HepG2 (cell line): ENCODE measurements around the gene TRIM7. TPM values are rescaled to one million over a fixed set of nuclear protein-coding genes. Genes with fewer than 3 reads are reported as not detected.

Experiments
- ATAC-seq: fragments of 200-7000 bp; cut with Tn5 transposase; 3 replicates; pipeline ENCODE4 v1.9.1; 2020; ENCODE audit warnings: mild to moderate bottlenecking, moderate library complexity
- BruUV-seq: library from RNA; stranded (reverse); fragments of 400-500 nt; replicated peaks from 2 replicates; lab custom pipeline; 2021; lab: Mats Ljungman, UMichigan
- CTCF ChIA-PET: fragments of 300-600 bp; formaldehyde crosslinking; extraction: SDS; loops from one replicate; lab custom pipeline; 2021; ENCODE audit warnings: low total read pairs, inconsistent platforms, low intra/inter-chr PET ratio; lab: Yijun Ruan, JAX
- POLR2A ChIA-PET: fragments of 350-600 bp; sonication (Branson Sonifier 250); formaldehyde crosslinking; loops from one replicate; lab custom pipeline; 2020; ENCODE audit warnings: antibody characterized with exemption, inconsistent platforms; lab: Yijun Ruan, JAX
- DNase-seq: peaks from one replicate; pipeline ENCODE4 v3.0.0-alpha.2; 2015; ENCODE audit warnings: low spot score
- FAIRE-seq: peaks from 3 replicates; lab custom pipeline; 2011; peaks lifted over from hg19 to GRCh38; lab: Jason Lieb, UNC
- H2AFZ ChIP-seq: one replicate; pipeline ENCODE4 v1.6.1; 2011; ENCODE audit warnings: low read length, inconsistent platforms
- H3K27ac ChIP-seq: fragments of 300-600 bp; 3 replicates; pipeline ENCODE4 v1.8.0; 2011; ENCODE audit warnings: mixed run types, mild to moderate bottlenecking, mixed read lengths, low read length, inconsistent platforms; ENCODE audit not compliant: insufficient read depth; ENCODE audit errors: extremely low read length
- H3K27me3 ChIP-seq, 2 experiments: fragments of 200-600 bp in 1 of 2; 2 replicates in 1 of 2; 3 replicates in 1 of 2; pipeline versions ENCODE4 v1.6.0 to v1.8.0; 2011; ENCODE audit warnings: low read length in 2 of 2, mild to moderate bottlenecking in 2 of 2, moderate library complexity in 2 of 2, inconsistent platforms in 1 of 2; ENCODE audit not compliant: insufficient read depth in 2 of 2, control insufficient read depth in 1 of 2
- H3K36me3 ChIP-seq, 2 experiments: fragments of 200-600 bp in 1 of 2; replicated peaks in 1 of 2; 2 replicates in 1 of 2; 3 replicates in 1 of 2; pipeline versions ENCODE4 v1.5.1 to v1.8.0; 2011; ENCODE audit warnings: low read length in 2 of 2, inconsistent platforms in 1 of 2; ENCODE audit not compliant: insufficient read depth in 2 of 2, control insufficient read depth in 1 of 2
- H3K4me1 ChIP-seq: 2 replicates; pipeline ENCODE4 v1.5.1; 2012; ENCODE audit warnings: low read length, inconsistent platforms; ENCODE audit not compliant: insufficient read depth
- H3K4me2 ChIP-seq: 2 replicates; pipeline ENCODE4 v1.6.0; 2011; ENCODE audit warnings: low read depth, low read length, inconsistent platforms
- H3K4me3 ChIP-seq, 3 experiments: fragments of 200-600 bp in 1 of 3; sonication (generic), shearing (Covaris generic) in 1 of 3; replicated peaks in 1 of 3; 2 replicates each; pipeline ENCODE4 v1.5.1; 2011 to 2016; ENCODE audit warnings: low read length in 3 of 3, inconsistent platforms in 2 of 3, low read depth in 2 of 3, mild to moderate bottlenecking in 2 of 3, control low read depth in 1 of 3, mixed read lengths in 1 of 3; ENCODE audit not compliant: insufficient read depth in 1 of 3
- H3K79me2 ChIP-seq: one replicate; pipeline ENCODE4 v1.6.1; 2011; ENCODE audit warnings: low read length, inconsistent platforms; ENCODE audit not compliant: insufficient read depth
- H3K9ac ChIP-seq: 2 replicates; pipeline ENCODE4 v1.6.0; 2011; ENCODE audit warnings: mild to moderate bottlenecking, low read depth, low read length, inconsistent platforms; ENCODE audit not compliant: insufficient read depth
- H3K9me3 ChIP-seq: 2 replicates; pipeline ENCODE4 v1.5.1; 2012; ENCODE audit warnings: mild to moderate bottlenecking, low read length
- H4K20me1 ChIP-seq: 2 replicates; pipeline ENCODE4 v1.6.0; 2011; ENCODE audit warnings: inconsistent platforms, mild to moderate bottlenecking, low read length, moderate library complexity; ENCODE audit not compliant: insufficient read depth
- DRAP1 ChIP-seq: IDR thresholded peaks from 2 replicates; pipeline ENCODE4 v1.6.1; 2016; ENCODE audit warnings: missing genetic modification reagents, missing compliant biosample characterization
- GABPB1 ChIP-seq: IDR thresholded peaks from 2 replicates; pipeline ENCODE4 v1.6.1; 2016; ENCODE audit warnings: mild to moderate bottlenecking, missing genetic modification reagents, moderate library complexity, missing compliant biosample characterization
- HNF1B ChIP-seq: sonication (generic); formaldehyde crosslinking; IDR thresholded peaks from 2 replicates; pipeline ENCODE4 v1.5.1; 2020; ENCODE audit warnings: mild to moderate bottlenecking, moderate library complexity, missing genetic modification reagents
- IRF2 ChIP-seq: IDR thresholded peaks from 2 replicates; pipeline ENCODE4 v1.6.1; 2018; ENCODE audit warnings: missing genetic modification reagents, missing compliant biosample characterization
- KDM3A ChIP-seq: IDR thresholded peaks from 2 replicates; pipeline ENCODE4 v1.6.1; 2018; ENCODE audit warnings: low read depth, missing compliant biosample characterization
- TEAD3 ChIP-seq: optimal IDR thresholded peaks from 2 replicates; pipeline ENCODE3; 2016; ENCODE audit warnings: borderline replicate concordance
- TFDP1 ChIP-seq: IDR thresholded peaks from 2 replicates; pipeline ENCODE4 v1.6.1; 2016; ENCODE audit warnings: missing compliant biosample characterization, missing genetic modification reagents, borderline replicate concordance
- XRCC5 ChIP-seq: fragments of 200-400 bp; formaldehyde crosslinking; optimal IDR thresholded peaks from 2 replicates; pipeline ENCODE3; 2017; ENCODE audit warnings: mild to moderate bottlenecking, low read length
- ZGPAT ChIP-seq: IDR thresholded peaks from 2 replicates; pipeline ENCODE4 v1.6.1; 2016; ENCODE audit warnings: mild to moderate bottlenecking
- ZNF292 ChIP-seq: sonication (generic); formaldehyde crosslinking; IDR thresholded peaks from 2 replicates; pipeline ENCODE4 v1.8.1; 2022; ENCODE audit warnings: mild to moderate bottlenecking, low read depth, missing genetic modification reagents, borderline replicate concordance
- ZNF556 ChIP-seq: sonication (generic); formaldehyde crosslinking; IDR thresholded peaks from 2 replicates; pipeline ENCODE4 v1.4.0; 2020; ENCODE audit warnings: mild to moderate bottlenecking, missing genetic modification reagents, borderline replicate concordance
- ZNF770 ChIP-seq: sonication (generic); formaldehyde crosslinking; IDR thresholded peaks from 2 replicates; pipeline ENCODE4 v1.5.0; 2020; ENCODE audit warnings: mild to moderate bottlenecking, missing genetic modification reagents
- WGBS: methylation state at CpG from one replicate; pipeline ENCODE4 v1.1.6; 2017; ENCODE audit warnings: low lambda C conversion rate; 5-methylcytosine and 5-hydroxymethylcytosine counted together
- in situ Hi-C: cut with HindIII; loops from 2 replicates; pipeline ENCODE4 v1.10.0; 2017; ENCODE audit warnings: low pct_unique_long_range_greater_than_20kb; ENCODE audit not compliant: extremely low pct_ligation_motif_present
- intact Hi-C: fragments of 100-400 bp; cut with micrococcal nuclease; formaldehyde crosslinking; loops from one replicate; pipeline ENCODE4 v1.10.0; 2022; ENCODE audit not compliant: unreplicated experiment
- polyA plus RNA-seq, 8 experiments: library from polyadenylated mRNA; depleted of rRNA in 3 of 8; stranded (reverse) in 7 of 8; unstranded in 1 of 8; fragments of >200 nt; fragmentation: Illumina TruSeq in 4 of 8; extraction: Trizol in 4 of 8; gene quantifications; 2 replicates each; pipeline versions ENCODE4 v1.2.1 to v1.2.3, GENCODE V29; 2011 to 2016; ENCODE audit warnings: low read depth in 4 of 8, missing spikeins in 1 of 8, mixed read lengths in 1 of 8; ENCODE audit not compliant: insufficient read depth in 1 of 8
- total RNA-seq, 5 experiments: library from RNA; depleted of rRNA; stranded (reverse); fragments of >200 nt; fragmentation: Illumina TruSeq; extraction: Trizol; gene quantifications; 2 replicates each; pipeline ENCODE4 v1.2.3, GENCODE V29; 2016; ENCODE audit warnings: low read depth in 1 of 5

The TRIM7 gene
- total and polyA plus RNA-seq, 2 of the 13 experiments (the other 11 are each of a cell fraction or from before 2014, with no cell fraction given), result 0.13 TPM; not detected in 1

GRCh38 chr5:181181650-181182565 is 23.1 kb downstream of the TRIM7 start:
- ChIA-PET POLR2A (no interaction called here), CTCF (no interaction called here)
- no peaks in the 10 kb centered on the region for H3K27me3 ChIP-seq
- peaks cover 58% of the 10 kb centered on the region for H3K4me1 ChIP-seq
- H3K36me3 ChIP-seq, result no peaks in the 10 kb centered on the region
- peak; percentile 74 for DNase-seq
- no peaks in the 10 kb centered on the region for H4K20me1 ChIP-seq
- peak overlapping the region; percentile 67 for H3K4me2 ChIP-seq
- WGBS, result 30% methylated on average over 24 of the region's 25 CpGs
- no peaks in the 10 kb centered on the region for H3K9me3 ChIP-seq
- H3K27ac ChIP-seq, result no peak overlapping the region
- peak; percentile 75 for FAIRE-seq
- H3K79me2 ChIP-seq, result no peaks in the 10 kb centered on the region
- in situ Hi-C loops, result no loop called here
- H3K4me3 ChIP-seq, result peak overlapping the region in 2 of 3 experiments; percentile 25 to 46; a peak in 1 of 6 replicates
- H3K9ac ChIP-seq, result no peak overlapping the region; the same call in 1 of the 2 replicates
- peak; percentile 79 for ATAC-seq
- intact Hi-C loops, result no loop called here
- BruUV-seq, result no TSS peak
- H2AFZ ChIP-seq, result peak overlapping the region; percentile 62
- peak; percentile 51 for TF ChIP-seq TEAD3 (CRISPR knock-in tag)
- TF ChIP-seq XRCC5, result peak; percentile 85
- peak; percentile 57; the same call in 1 of the 2 replicates for TF ChIP-seq ZNF770 (CRISPR knock-in tag)
- TF ChIP-seq IRF2 (CRISPR knock-in tag), result 0 out of 2 replicates have a peak, but pooled peaks have one; percentile 49
- 0 out of 2 replicates have a peak, but pooled peaks have one; percentile 19 for TF ChIP-seq ZNF292
- TF ChIP-seq ZGPAT (CRISPR knock-in tag), result peak; percentile 27; the same call in 1 of the 2 replicates
- peak; percentile 76; the same call in 1 of the 2 replicates for TF ChIP-seq ZNF556 (CRISPR knock-in tag)
- no peak for TF ChIP-seq GABPB1 (CRISPR knock-in tag)
- peak; percentile 35; the same call in 1 of the 2 replicates for TF ChIP-seq TFDP1 (CRISPR knock-in tag)
- TF ChIP-seq KDM3A (CRISPR knock-in tag), result 0 out of 2 replicates have a peak, but pooled peaks have one; percentile 34
- 0 out of 2 replicates have a peak, but pooled peaks have one; percentile 42 for TF ChIP-seq DRAP1
- TF ChIP-seq HNF1B (CRISPR knock-in tag), result 0 out of 2 replicates have a peak, but pooled peaks have one; percentile 17
